ENCODE data around the gene ARL6IP4. TPM values are rescaled to one million over a fixed set of nuclear protein-coding genes. Genes with fewer than 3 reads are reported as not detected.
A peak's percentile ranks its signal among the peaks of the same experiment; 100 is the strongest.

Gene ARL6IP4
- total RNA-seq, 1 experiment from 2014 or later = 132 TPM

GRCh38 chr12:122984612-122985337 lies 4.3 kb downstream of the ARL6IP4 start:
- no peak overlapping the region for H3K9ac ChIP-seq (ENCODE audit: extremely low read depth, insufficient read length, low read length)
- H2BK5ac ChIP-seq (ENCODE audit: insufficient read length, low read length) = no peak overlapping the region
- H4K5ac ChIP-seq (ENCODE audit: insufficient read length, low read depth, low read length) = no peak overlapping the region
- H3K4me1 ChIP-seq (ENCODE audit: insufficient read depth, low read length) = peaks cover 6% of the 10 kb centered on the region; the same call in 1 of the 2 replicates
- no peak overlapping the region for H3K18ac ChIP-seq (ENCODE audit: insufficient read length, low read depth, low read length)
- Mint-ChIP-seq H3K4me1 (peaks cover 8 to 28% of the 10 kb centered on the region in 2 experiments), H3K9me3 (no peaks in the 10 kb centered on the region), H3K27ac (peak overlapping the region in 2 of 3 experiments; percentile 7 to 92; a peak in 3 of 7 replicates), H3K4me3 (no peak overlapping the region), H3K27me3 (ENCODE audit: low read depth) (no peaks in the 10 kb centered on the region), H3K36me3 (ENCODE audit: insufficient read depth in 1 of 3, low read depth in 3 of 3) (peaks cover 0 to 15% (median 8%) of the 10 kb centered on the region in 3 experiments; a peak in 3 of 7 replicates)
- no peak overlapping the region for H2BK12ac ChIP-seq (ENCODE audit: insufficient read length, low read depth, low read length)
- no peak overlapping the region for H2AK5ac ChIP-seq (ENCODE audit: insufficient read length, low read length)
- no peak overlapping the region for H4K91ac ChIP-seq (ENCODE audit: insufficient read length, low read depth, low read length)
- H3K9me3 ChIP-seq (ENCODE audit: control insufficient read depth, low read depth, low read length) = no peaks in the 10 kb centered on the region
- H3K56ac ChIP-seq (ENCODE audit: insufficient read length, low read depth, low read length) = no peak overlapping the region
- no peak overlapping the region for H3K27ac ChIP-seq (ENCODE audit: insufficient read length, low read depth, low read length)
- TF ChIP-seq, protein P1, sequence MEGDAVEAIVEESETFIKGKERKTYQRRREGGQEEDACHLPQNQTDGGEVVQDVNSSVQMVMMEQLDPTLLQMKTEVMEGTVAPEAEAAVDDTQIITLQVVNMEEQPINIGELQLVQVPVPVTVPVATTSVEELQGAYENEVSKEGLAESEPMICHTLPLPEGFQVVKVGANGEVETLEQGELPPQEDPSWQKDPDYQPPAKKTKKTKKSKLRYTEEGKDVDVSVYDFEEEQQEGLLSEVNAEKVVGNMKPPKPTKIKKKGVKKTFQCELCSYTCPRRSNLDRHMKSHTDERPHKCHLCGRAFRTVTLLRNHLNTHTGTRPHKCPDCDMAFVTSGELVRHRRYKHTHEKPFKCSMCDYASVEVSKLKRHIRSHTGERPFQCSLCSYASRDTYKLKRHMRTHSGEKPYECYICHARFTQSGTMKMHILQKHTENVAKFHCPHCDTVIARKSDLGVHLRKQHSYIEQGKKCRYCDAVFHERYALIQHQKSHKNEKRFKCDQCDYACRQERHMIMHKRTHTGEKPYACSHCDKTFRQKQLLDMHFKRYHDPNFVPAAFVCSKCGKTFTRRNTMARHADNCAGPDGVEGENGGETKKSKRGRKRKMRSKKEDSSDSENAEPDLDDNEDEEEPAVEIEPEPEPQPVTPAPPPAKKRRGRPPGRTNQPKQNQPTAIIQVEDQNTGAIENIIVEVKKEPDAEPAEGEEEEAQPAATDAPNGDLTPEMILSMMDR (conservative IDR thresholded peaks at IDR 0.05) = no peak
- H3K79me2 ChIP-seq (ENCODE audit: insufficient read depth, low read length) = no peaks in the 10 kb centered on the region
- H2BK15ac ChIP-seq (ENCODE audit: low read depth, low read length) = no peak overlapping the region
- no peak overlapping the region for H4K8ac ChIP-seq (replicated peaks; ENCODE audit: insufficient read length, low read depth, low read length)
- H3K4ac ChIP-seq (ENCODE audit: low read depth, low read length) = no peak overlapping the region
- H2BK20ac ChIP-seq (ENCODE audit: low read depth, low read length, poor library complexity, severe bottlenecking) = no peak overlapping the region
- no peaks in the 10 kb centered on the region for H4K20me1 ChIP-seq (ENCODE audit: control insufficient read depth, insufficient read depth, insufficient read length)
- peaks cover 10% of the 10 kb centered on the region for H3K23me2 ChIP-seq (ENCODE audit: insufficient read length, low read depth, low read length, poor library complexity, severe bottlenecking)
- no CpG with 5 or more reads among the region's 34 CpGs for WGBS (ENCODE audit: extremely low coverage, insufficient read length, low lambda C conversion rate)
- DNase-seq = no peak
- H3K79me1 ChIP-seq (ENCODE audit: insufficient read depth, low read depth, low read length, poor library complexity, severe bottlenecking) = no peaks in the 10 kb centered on the region
- no peak overlapping the region for H2BK120ac ChIP-seq (ENCODE audit: low read depth, low read length, poor library complexity, severe bottlenecking)
- H3K27me3 ChIP-seq (ENCODE audit: insufficient read depth, low read length) = no peaks in the 10 kb centered on the region
- no peak overlapping the region for H3K4me2 ChIP-seq (ENCODE audit: insufficient read depth, insufficient read length, low read length)
- no peak overlapping the region for H3K14ac ChIP-seq (ENCODE audit: insufficient read depth, low read length)
- H2AFZ ChIP-seq (ENCODE audit: low read length) = no peak overlapping the region
- no peak overlapping the region for H3T11ph ChIP-seq (ENCODE audit: low read length)
- no peak overlapping the region for H3K23ac ChIP-seq (ENCODE audit: insufficient read length, low read depth, low read length)
